NCI-H460 (cell line): ENCODE results near the gene OR56A3. TPM values are rescaled to one million over a fixed set of nuclear protein-coding genes. Genes with fewer than 3 reads are reported as not detected.

ENCODE experiments used
- DNase-seq: peaks from one replicate; pipeline ENCODE4 v3.0.0-alpha.2; 2016; ENCODE audit warnings: low read depth; ENCODE audit errors: extremely low read depth
- total RNA-seq: library from RNA; depleted of rRNA; stranded (reverse); fragments of >200 nt; shearing (Covaris generic); gene quantifications from 2 replicates; pipeline ENCODE4 v1.2.3, GENCODE V29; 2014; rRNA removed

The OR56A3 gene
- total RNA-seq, 1 experiment from 2014 or later: not detected

DNA sequence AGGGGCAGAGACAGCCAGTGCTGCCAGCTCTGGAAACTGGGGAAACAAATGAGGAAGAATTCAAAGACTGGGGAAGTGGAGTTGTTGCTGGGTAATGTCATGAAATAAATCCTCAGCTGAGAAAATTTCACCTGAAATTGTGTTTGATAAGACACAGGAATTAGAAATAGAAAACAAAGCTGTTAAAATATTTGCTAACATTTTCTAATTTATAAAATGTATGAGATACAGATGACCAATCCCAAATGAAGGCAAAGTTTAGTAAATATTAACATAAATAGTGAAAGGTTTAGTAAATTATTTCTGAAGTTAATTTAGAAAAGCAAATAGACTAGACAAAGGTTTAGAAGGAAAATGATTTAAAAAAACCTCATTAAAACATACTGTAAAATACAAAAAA lies 26.3 kb downstream of the OR56A3 start, which contains the start of gene OR56A5:
Gene OR56A5 (minus strand): TSS at position 101 of the 400 bp plus-strand sequence. CDS start 0 bp downstream, at position 101.
- no peak for DNase-seq

DNA sequence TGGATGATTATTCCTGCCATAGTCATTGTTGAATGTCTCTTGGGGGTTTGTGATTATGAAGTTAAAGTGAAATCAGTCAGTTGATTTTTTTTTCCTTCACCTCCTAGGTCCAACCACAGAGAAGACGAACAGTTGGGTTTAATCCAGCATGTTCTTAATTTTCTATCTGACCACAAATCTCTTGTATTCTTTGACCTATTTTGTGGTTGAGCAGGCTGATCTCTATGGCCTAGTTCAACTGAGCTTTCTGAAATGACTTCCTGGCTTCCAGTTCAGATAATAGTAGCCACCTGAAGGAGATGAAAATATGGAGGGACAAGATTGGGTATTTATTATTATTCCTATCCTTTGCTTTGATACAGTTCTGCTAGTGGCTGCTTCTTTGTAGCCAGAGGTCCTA lies 31.5 kb downstream of the OR56A3 start:
- DNase-seq: no peak

GRCh38 chr11:5983443-5983842 lies 41.4 kb downstream of the OR56A3 start:
- DNase-seq: no peak

DNA sequence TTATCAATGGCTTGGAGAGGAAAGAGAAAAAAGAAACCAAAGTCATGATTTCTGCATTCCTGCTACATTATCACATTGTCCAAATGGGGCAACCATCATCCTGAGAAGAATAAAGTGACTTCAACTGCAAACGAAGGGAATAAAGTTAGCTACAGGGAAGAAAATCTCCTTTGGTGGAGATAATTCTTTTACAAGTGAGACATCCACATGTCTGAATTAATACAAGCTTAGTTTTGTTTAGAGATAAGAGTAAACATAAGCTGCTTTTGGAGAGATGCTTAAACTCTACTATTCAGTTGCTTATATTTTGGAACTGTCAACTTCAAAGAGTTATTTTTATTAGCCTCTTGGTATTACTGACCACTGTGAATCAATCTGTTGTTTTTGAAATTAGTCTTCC lies 44.8 kb downstream of the OR56A3 start, which contains the start of gene OR52L1:
Gene OR52L1 (minus strand): TSS at position 101 of the 400 bp plus-strand sequence. CDS start 55 bp downstream, at position 46.
- no peak for DNase-seq

- DNase-seq: no peak
Observed at GRCh38 chr11:5989203-5989602, 47.2 kb downstream of the OR56A3 start.

GRCh38 chr11:5992150-5992549 lies 50.1 kb downstream of the OR56A3 start:
- DNase-seq: no peak

DNA sequence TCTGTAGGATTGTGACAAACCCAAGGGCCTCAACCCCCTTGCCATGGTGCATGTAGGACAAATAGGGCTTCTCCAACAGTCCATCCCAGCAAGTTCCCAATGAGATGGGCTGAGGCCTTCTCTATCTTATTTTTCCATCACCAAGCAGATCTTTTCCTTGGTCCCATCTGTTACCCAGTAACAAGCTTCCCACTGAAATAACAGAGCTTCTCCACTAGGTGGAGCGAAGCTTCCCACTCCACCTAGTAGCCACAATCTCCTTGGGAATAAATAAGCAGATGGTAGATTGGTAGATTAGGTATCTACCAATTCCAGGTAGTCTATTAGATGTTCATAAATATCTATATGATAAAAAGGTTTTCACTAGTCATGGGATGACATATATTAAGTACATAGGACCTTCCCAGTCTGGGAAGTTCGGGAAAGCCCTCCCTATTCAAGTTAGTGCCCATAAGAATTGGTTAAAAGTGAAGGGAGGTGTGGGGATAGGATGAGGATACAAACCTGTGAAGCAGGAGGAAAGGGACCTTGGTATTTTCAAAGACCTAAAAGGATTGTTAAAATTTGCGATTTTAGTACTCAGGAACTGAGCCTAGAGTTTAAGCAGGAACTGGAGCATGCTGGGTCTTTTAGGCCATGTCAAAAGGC lies 50.7 kb downstream of the OR56A3 start:
- DNase-seq: peak; percentile 3

GRCh38 chr11:5994791-5995190 lies 52.7 kb downstream of the OR56A3 start:
- no peak for DNase-seq

Other genes with a start within 250 kb of the OR56A3 start
- not detected in 2 replicates for gene OR56B1, start 205.8 kb upstream of the OR56A3 start, total RNA-seq
- gene OR52N4, start 188.0 kb upstream of the OR56A3 start, total RNA-seq: not detected in 2 replicates
- not detected in 2 replicates for gene OR52N5, start 158.9 kb upstream of the OR56A3 start, total RNA-seq
- not detected in 2 replicates for gene OR52N1, start 151.0 kb upstream of the OR56A3 start, total RNA-seq
- gene OR52N2, start 133.3 kb upstream of the OR56A3 start, total RNA-seq: not detected in 2 replicates
- not detected in 2 replicates for gene OR52E6, start 100.4 kb upstream of the OR56A3 start, total RNA-seq
- gene OR52E8, start 84.6 kb upstream of the OR56A3 start, total RNA-seq: not detected in 2 replicates
- not detected in 2 replicates for gene OR52E4, start 61.6 kb upstream of the OR56A3 start, total RNA-seq
- gene OR52E5, start 49.0 kb upstream of the OR56A3 start, total RNA-seq: not detected in 2 replicates
- gene OR56A5, start 26.2 kb downstream of the OR56A3 start, total RNA-seq: not detected in 2 replicates
- not detected in 2 replicates for gene OR52L1, start 44.7 kb downstream of the OR56A3 start, total RNA-seq
- gene OR56A4, start 64.7 kb downstream of the OR56A3 start, total RNA-seq: not detected in 2 replicates
- not detected in 2 replicates for gene OR56A1, start 88.5 kb downstream of the OR56A3 start, total RNA-seq
- not detected in 2 replicates for gene OR56B4, start 165.4 kb downstream of the OR56A3 start, total RNA-seq
- not detected in 2 replicates for gene OR52B2, start 228.1 kb downstream of the OR56A3 start, total RNA-seq